HFF-Myc (cell line): ENCODE measurements around the gene NLE1.
"Not testable (repeated sequence)": the region's sequence is repeated elsewhere in the genome, so short reads cannot be mapped to it uniquely, and the experiment has no call there.

Experiments
- DNase-seq: peaks from one replicate; pipeline ENCODE4 v3.0.0-alpha.2; 2011; ENCODE audit warnings: low read depth; ENCODE audit errors: extremely low read depth
- H3K4me3 ChIP-seq: replicated peaks from 2 replicates; pipeline ENCODE4 v1.5.1; 2011; ENCODE audit warnings: low read depth, mild to moderate bottlenecking, control low read depth, low read length
- TF ChIP-seq, protein P1 (sequence below): IDR thresholded peaks from 2 replicates; pipeline ENCODE4 v1.5.1; 2012; ENCODE audit warnings: mild to moderate bottlenecking, low read depth, low read length, control low read depth; ENCODE audit errors: missing control alignments

The NLE1 gene

DNA sequence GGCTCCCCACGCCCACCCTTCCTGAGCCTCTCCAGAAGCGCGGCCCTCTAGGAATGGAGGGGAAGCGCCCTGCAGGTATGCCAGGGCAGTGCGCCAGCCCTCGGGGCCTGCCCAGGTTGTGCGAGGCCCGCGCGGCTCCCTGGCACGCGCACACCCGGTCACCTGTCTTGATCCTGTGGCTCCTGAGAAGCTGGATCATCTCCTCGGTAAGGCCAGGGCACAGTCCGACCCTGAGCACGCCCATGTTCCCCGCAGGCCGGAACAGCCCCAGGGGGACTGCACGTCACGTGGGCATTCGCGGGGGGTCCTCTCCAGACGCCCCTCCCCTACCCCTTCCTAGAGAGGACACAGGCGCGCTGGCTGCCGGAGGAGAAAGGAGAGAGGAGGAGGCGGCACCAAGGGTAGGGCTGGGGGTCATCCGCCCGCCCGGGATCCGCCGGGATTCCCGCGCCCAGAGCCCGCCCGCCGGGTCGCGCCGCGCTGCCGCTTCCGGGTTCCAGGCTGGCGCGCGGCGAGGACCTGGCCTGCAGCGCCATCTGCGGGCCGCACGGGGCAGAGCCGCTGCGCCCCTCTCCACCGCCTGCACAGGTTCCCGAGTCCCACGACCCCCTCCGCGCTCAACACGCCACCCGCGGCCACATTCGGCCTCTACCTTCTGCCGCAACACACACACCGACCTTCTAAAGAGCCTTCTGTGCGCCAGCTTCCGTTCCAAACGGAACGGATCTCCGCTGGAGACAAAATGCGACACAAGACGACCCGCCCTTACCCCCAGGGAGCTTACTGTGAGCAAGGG lies 22.5 kb downstream of the NLE1 start, which contains the start of gene RAD51D:
RAD51D (minus strand) TSS at position 491 of the 796 bp plus-strand sequence; CDS start at position 244, 247 bp downstream.
- no peak for DNase-seq
- H3K4me3 ChIP-seq, result peak within 1 kb of the TSS; percentile 58

DNA sequence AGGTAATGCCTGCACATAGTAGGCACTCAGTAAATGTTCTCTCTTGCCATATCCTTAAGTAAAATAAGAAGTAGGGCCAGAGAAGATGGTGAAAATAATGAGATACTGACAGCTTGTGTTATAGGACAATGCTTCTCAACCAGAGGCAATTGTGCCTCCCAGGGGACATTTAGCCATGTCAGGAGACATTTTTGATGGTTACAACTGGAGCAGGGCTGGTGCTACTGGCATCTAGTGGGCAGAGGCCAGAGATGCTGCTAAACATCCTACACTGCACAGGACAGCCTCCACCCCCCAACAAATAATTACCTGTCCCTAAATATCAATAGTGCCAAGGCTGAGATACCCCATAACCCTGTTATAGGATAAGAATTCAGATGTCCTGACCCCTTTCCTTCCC lies 24.1 kb downstream of the NLE1 start:
- TF ChIP-seq, protein P1, sequence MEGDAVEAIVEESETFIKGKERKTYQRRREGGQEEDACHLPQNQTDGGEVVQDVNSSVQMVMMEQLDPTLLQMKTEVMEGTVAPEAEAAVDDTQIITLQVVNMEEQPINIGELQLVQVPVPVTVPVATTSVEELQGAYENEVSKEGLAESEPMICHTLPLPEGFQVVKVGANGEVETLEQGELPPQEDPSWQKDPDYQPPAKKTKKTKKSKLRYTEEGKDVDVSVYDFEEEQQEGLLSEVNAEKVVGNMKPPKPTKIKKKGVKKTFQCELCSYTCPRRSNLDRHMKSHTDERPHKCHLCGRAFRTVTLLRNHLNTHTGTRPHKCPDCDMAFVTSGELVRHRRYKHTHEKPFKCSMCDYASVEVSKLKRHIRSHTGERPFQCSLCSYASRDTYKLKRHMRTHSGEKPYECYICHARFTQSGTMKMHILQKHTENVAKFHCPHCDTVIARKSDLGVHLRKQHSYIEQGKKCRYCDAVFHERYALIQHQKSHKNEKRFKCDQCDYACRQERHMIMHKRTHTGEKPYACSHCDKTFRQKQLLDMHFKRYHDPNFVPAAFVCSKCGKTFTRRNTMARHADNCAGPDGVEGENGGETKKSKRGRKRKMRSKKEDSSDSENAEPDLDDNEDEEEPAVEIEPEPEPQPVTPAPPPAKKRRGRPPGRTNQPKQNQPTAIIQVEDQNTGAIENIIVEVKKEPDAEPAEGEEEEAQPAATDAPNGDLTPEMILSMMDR, result peak; percentile 26
- H3K4me3 ChIP-seq, result no peak overlapping the region
- DNase-seq, result no peak

More for the DNA sequence above, 22.5 kb downstream of the NLE1 start, which contains the start of gene RAD51D:
- TF ChIP-seq, protein P1, result peak; percentile 75

DNA sequence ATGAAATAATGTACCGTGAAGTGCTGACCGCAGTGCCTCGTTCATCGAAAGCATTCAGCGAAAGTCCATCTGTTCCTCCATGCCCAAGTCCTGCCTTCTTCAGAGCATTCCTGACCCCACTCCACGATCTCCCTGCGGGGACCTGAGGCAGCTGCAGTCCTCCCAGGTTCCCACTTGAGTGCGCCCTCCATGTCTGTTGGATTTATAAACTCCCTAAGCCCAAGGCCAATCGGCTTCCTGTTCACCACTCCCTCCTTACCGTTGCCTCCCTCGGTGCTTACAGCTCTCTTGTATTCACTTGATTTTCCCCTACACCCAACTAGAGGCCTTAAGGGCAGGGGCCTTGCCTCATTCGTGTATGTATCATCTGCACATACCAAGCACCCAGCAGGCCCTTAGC lies 25.3 kb downstream of the NLE1 start:
- H3K4me3 ChIP-seq, result no peak overlapping the region
- TF ChIP-seq, protein P1, result no peak
- DNase-seq, result no peak

DNA sequence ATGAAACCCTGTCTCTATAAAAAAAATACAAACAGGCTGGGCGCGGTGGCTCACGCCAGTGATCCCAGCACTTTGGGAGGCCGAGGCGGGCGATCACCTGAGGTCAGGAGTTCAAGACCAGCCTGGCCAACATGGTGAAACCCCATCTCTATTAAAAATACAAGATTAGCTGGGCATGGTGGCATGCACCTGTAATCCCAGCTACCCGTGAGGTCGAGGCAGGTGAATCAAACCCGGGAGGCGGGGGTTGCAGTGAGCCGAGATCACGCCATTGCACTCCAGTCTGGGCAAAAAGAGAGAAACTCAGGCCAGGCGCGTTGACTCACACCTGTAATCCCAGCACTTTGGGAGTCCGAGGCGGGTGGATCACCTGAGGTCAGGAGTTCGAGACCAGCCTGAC lies 31.3 kb downstream of the NLE1 start:
- not testable (repeated sequence) for H3K4me3 ChIP-seq, DNase-seq

DNA sequence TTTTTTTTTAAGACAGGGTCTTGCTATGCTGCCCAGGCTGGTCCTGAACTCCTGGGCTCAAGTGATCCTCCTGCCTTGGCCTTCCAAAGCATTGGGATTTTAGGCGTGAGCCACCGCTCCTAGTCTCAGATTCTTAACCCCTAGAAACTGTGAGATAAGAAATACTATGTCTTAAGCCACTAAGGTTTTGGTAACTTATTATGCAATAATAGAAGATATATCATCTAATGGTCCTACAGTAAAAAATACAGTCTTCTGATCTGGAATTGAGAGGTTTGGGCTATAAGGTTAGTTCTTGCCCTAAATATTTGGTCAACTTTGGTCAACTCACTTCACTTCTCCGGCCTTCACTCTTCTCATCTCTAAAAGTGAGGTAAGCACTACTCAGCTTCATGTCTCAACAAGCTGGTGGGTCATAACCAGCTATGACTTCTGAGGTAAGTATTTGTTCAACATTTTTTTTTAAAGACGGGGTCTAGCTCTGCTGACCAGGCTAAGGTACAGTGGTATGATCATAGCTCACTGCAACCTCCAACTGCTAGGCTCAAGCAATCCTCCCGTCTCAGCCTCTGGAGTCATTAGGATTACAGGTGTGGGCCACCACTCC lies 37.2 kb downstream of the NLE1 start:
- DNase-seq, result no peak
- TF ChIP-seq, protein P1, result no peak
- no peak overlapping the region for H3K4me3 ChIP-seq

DNA sequence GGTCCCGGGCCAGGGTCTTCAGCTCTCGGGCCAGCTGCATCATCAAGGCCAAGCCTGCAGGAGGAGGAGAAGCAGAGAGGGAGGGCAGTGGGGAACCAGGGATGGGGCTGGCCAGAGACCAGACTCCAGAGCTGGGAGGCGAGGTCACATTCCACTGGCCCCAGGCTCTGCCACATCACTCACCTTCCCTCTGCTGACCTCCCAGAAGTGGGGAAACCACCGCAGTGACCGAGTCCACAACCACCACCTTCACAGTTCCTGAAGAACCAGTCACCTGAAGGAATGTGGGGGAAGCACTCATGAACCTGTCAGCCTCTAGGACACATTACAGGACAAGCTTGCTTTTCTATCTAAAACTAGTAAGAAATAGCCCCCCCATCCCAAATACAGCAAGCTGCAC lies 38.8 kb downstream of the NLE1 start:
- TF ChIP-seq, protein P1, result no peak
- DNase-seq, result no peak
- no peak overlapping the region for H3K4me3 ChIP-seq

DNA sequence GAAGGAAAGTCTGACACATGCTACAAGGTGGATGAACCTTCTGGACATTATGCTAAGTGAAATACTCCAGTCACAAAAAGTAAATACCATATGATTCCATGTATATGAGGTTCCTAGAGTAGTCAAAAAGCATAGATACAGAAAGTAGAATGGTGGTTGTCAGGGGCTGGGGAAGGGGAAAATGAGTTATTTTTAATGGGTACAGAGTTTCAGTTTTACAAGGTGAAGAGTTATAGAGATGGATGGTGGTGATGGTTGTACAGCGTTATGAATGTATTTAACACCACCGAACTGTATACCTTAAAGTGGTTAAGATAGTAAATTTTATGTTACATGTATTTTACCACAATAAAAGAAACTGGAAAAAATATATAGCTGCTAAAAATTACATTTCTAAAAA lies 40.4 kb downstream of the NLE1 start:
- TF ChIP-seq, protein P1, result no peak
- no peak for DNase-seq
- no peak overlapping the region for H3K4me3 ChIP-seq
